GM19452 (cell line): ENCODE measurements around the gene AGBL4.
A peak's percentile ranks its signal among the peaks of the same experiment; 100 is the strongest.

Source experiments
- ATAC-seq: cut with Tn5 transposase; IDR thresholded peaks from one replicate; pipeline ENCODE4 v1.9.1; 2021; ENCODE audit not compliant: unreplicated experiment

AGBL4 gene

GRCh38 chr1:48568501-48568900 is 1455.3 kb downstream of the AGBL4 start:
- ATAC-seq = no peak

GRCh38 chr1:48566492-48566891 is 1457.3 kb downstream of the AGBL4 start:
- no peak for ATAC-seq

- ATAC-seq = no peak
Measured at GRCh38 chr1:48563021-48563420, 1460.7 kb downstream of the AGBL4 start.

GRCh38 chr1:48561444-48561843 is 1462.3 kb downstream of the AGBL4 start:
- no peak for ATAC-seq

- no peak for ATAC-seq
Measured at GRCh38 chr1:48560577-48560976, 1463.2 kb downstream of the AGBL4 start.

GRCh38 chr1:48560116-48560515 is 1463.6 kb downstream of the AGBL4 start:
- no peak for ATAC-seq

GRCh38 chr1:48558366-48558765 is 1465.4 kb downstream of the AGBL4 start:
- no peak for ATAC-seq

- ATAC-seq = no peak
Measured at GRCh38 chr1:48556186-48556850, 1467.4 kb downstream of the AGBL4 start.

GRCh38 chr1:48555271-48555670 is 1468.5 kb downstream of the AGBL4 start:
- no peak for ATAC-seq

- no peak for ATAC-seq
Measured at GRCh38 chr1:48552903-48553606, 1470.7 kb downstream of the AGBL4 start.

GRCh38 chr1:48552420-48552819 is 1471.3 kb downstream of the AGBL4 start:
- ATAC-seq = no peak

- ATAC-seq = no peak
Measured at GRCh38 chr1:48548985-48549384, 1474.8 kb downstream of the AGBL4 start.

- ATAC-seq = no peak
Measured at GRCh38 chr1:48547561-48548220, 1476.1 kb downstream of the AGBL4 start.

- no peak for ATAC-seq
Measured at GRCh38 chr1:48543854-48544253, 1479.9 kb downstream of the AGBL4 start.

GRCh38 chr1:48540587-48540986 is 1483.2 kb downstream of the AGBL4 start:
- ATAC-seq = no peak

- ATAC-seq = no peak
Measured at GRCh38 chr1:48536477-48536876, 1487.3 kb downstream of the AGBL4 start.

- ATAC-seq = no peak
Measured at GRCh38 chr1:48532976-48533375, 1490.8 kb downstream of the AGBL4 start.

GRCh38 chr1:48530727-48531351 is 1492.9 kb downstream of the AGBL4 start:
- ATAC-seq = peak; percentile 77

GRCh38 chr1:48527051-48527450 is 1496.7 kb downstream of the AGBL4 start:
- ATAC-seq = no peak

- no peak for ATAC-seq
Measured at GRCh38 chr1:48526008-48526710, 1497.6 kb downstream of the AGBL4 start.

GRCh38 chr1:48524892-48525467 is 1498.8 kb downstream of the AGBL4 start:
- ATAC-seq = no peak
